Vagina (tissue), 2 donors: Measurements from ENCODE around the gene NKAIN1. TPM values are rescaled to one million over a fixed set of nuclear protein-coding genes. Genes with fewer than 3 reads are reported as not detected.

ENCODE experiments used
- DNase-seq, 2 donors: peaks; one replicate each; pipeline ENCODE4 v3.0.0-alpha.2; 2017; ENCODE audit errors: extremely low spot score in 2 of 2
- H3K27ac ChIP-seq: fragments of 200-600 bp; sonication (generic); one replicate; pipeline ENCODE4 v1.5.1; 2019
- H3K27me3 ChIP-seq: fragments of 200-600 bp; sonication (generic); one replicate; pipeline ENCODE4 v1.5.1; 2019
- H3K36me3 ChIP-seq, 2 donors: fragments of 200-600 bp; sonication (generic); one replicate each; pipeline ENCODE4 v1.5.1; 2017 to 2019
- H3K4me1 ChIP-seq: fragments of 200-600 bp; sonication (generic); one replicate; pipeline ENCODE4 v1.5.1; 2019
- H3K4me3 ChIP-seq, 2 donors: fragments of 200-600 bp; sonication (generic); 1 replicate in 1 of 2; 2 replicates in 1 of 2; pipeline ENCODE4 v1.5.1; 2016 to 2019
- H3K9me3 ChIP-seq: fragments of 200-600 bp; sonication (generic); one replicate; pipeline ENCODE4 v1.5.1; 2019
- POLR2A ChIP-seq, 2 donors: fragments of 450-650 bp; IDR thresholded peaks; one replicate each; pipeline ENCODE4 v1.6.1; 2017; ENCODE audit warnings: antibody characterized with exemption in 2 of 2, mild to moderate bottlenecking in 2 of 2, moderate library complexity in 2 of 2
- POLR2AphosphoS5 ChIP-seq, 2 donors: sonication (generic); formaldehyde crosslinking; IDR thresholded peaks; one replicate each; pipeline ENCODE4 v1.9.0; 2017; ENCODE audit warnings: antibody characterized with exemption in 2 of 2, mild to moderate bottlenecking in 2 of 2, low read depth in 1 of 2; ENCODE audit not compliant: insufficient read depth in 1 of 2
- intact Hi-C: fragments of 100-400 bp; cut with DNase I; formaldehyde crosslinking; loops from one replicate; pipeline ENCODE4 v1.15.1; 2023
- total RNA-seq: library from RNA; depleted of rRNA; stranded (reverse); fragments of >200 nt; gene quantifications from one replicate; pipeline ENCODE4 v1.2.3, GENCODE V29; 2016
- TF ChIP-seq, protein P1 (sequence below), 3 experiments: fragments of 450-650 bp in 2 of 3; fragments of 200-600 bp in 1 of 3; sonication (generic) in 1 of 3; IDR thresholded peaks; one replicate each; pipeline ENCODE4 v1.5.1; 2017 to 2019; ENCODE audit warnings: antibody characterized with exemption in 3 of 3, mild to moderate bottlenecking in 2 of 3, moderate library complexity in 2 of 3

NKAIN1 gene
- total RNA-seq, 1 donor from 2014 or later: not detected

DNA sequence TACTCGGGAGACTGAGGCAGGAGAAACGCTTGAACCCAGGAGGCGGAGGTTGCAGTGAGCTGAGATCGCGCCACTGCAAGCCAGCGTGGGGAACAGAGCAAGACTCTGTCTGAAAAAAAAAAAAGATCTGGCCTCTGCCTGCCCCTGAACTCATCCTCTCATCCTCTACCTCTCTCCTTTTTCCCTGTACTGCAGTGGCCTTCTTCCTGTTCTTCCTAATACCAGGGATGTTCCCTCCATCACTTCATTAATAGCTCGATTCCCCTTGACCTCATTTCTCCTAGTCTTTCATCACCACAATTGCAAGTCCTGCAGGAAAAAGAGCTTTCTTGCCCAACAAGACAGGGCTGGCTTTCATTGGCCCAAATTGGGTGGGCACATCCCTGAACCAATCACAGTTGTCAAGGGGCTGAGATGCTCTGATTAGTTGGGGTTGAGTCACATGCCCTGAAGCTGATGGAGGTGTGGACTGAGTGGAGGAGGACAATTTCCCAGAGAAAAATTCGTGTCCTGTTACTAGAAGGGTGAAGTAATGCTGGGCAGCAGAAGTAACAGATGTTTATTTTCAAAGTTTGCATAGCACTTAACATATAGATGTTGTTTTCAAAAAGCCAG, 87.4 kb downstream of the NKAIN1 start:
- H3K36me3 ChIP-seq: no peaks in the 10 kb centered on the region
- H3K27me3 ChIP-seq: no peaks in the 10 kb centered on the region
- peaks cover 5% of the 10 kb centered on the region for H3K4me1 ChIP-seq
- TF ChIP-seq, protein P1, sequence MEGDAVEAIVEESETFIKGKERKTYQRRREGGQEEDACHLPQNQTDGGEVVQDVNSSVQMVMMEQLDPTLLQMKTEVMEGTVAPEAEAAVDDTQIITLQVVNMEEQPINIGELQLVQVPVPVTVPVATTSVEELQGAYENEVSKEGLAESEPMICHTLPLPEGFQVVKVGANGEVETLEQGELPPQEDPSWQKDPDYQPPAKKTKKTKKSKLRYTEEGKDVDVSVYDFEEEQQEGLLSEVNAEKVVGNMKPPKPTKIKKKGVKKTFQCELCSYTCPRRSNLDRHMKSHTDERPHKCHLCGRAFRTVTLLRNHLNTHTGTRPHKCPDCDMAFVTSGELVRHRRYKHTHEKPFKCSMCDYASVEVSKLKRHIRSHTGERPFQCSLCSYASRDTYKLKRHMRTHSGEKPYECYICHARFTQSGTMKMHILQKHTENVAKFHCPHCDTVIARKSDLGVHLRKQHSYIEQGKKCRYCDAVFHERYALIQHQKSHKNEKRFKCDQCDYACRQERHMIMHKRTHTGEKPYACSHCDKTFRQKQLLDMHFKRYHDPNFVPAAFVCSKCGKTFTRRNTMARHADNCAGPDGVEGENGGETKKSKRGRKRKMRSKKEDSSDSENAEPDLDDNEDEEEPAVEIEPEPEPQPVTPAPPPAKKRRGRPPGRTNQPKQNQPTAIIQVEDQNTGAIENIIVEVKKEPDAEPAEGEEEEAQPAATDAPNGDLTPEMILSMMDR (IDR thresholded peaks at IDR 0.05): no peak
- TF ChIP-seq POLR2A (IDR thresholded peaks at IDR 0.05) (no peak), POLR2AphosphoS5 (IDR thresholded peaks at IDR 0.05; ENCODE audit: insufficient read depth in 1 of 2, low read depth in 1 of 2) (no peak)
- H3K27ac ChIP-seq: no peak overlapping the region
- peak in 1 of 2 donors; percentile 87 for DNase-seq
- no peaks in the 10 kb centered on the region for H3K9me3 ChIP-seq
- no peak overlapping the region for H3K4me3 ChIP-seq
- intact Hi-C loops: no loop called here

DNA sequence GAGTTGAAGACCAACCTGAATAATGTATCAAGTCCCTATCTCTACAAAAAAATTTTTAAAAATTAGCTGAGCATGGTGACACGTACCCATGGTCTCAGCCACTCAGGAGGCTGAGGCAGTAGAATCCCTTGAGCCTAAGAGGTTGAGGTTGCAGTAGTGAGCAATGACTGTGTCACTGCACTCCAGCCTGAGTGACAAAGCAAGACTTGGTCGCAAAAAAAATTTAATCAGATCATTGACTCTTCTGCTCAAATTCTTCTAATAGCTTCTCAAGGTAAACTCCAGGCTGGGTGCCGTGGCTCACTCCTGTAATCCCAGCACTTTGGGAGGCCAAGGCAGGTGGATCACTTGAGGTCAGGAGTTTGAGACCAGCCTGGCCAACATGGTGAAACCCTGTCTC, 88.3 kb downstream of the NKAIN1 start:
- H3K36me3 ChIP-seq: no peaks in the 10 kb centered on the region
- H3K4me3 ChIP-seq: no peak overlapping the region
- intact Hi-C loops: no loop called here
- no peaks in the 10 kb centered on the region for H3K9me3 ChIP-seq
- peaks cover 5% of the 10 kb centered on the region for H3K4me1 ChIP-seq
- H3K27ac ChIP-seq: no peak overlapping the region
- DNase-seq: no peak
- TF ChIP-seq, protein P1 (IDR thresholded peaks at IDR 0.05): no peak
- TF ChIP-seq POLR2A (IDR thresholded peaks at IDR 0.05): no peak
- TF ChIP-seq POLR2AphosphoS5 (IDR thresholded peaks at IDR 0.05; ENCODE audit: insufficient read depth in 1 of 2, low read depth in 1 of 2): no peak
- no peaks in the 10 kb centered on the region for H3K27me3 ChIP-seq

DNA sequence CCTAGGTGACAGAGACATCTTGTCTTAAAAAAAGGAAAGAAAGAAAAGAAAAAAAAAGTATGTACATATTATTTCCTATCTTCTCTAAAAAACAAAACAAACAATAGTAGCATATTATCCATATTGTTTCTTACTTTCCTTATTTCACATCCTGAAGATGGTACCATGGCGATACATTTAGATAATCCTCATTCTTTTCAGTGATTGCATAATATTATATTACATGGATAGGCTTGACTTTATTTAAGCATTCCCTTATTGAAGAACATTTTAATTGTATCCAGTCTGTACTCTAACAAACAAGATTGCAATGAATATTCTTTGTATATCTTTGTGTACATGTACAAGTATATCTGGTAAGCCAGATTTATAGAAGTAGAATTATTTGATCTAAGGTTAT, 91.3 kb downstream of the NKAIN1 start:
- Histone ChIP-seq H3K27ac (no peak overlapping the region), H3K36me3 (no peaks in the 10 kb centered on the region), H3K27me3 (no peaks in the 10 kb centered on the region), H3K9me3 (no peaks in the 10 kb centered on the region), H3K4me1 (no peaks in the 10 kb centered on the region), H3K4me3 (no peak overlapping the region)
- intact Hi-C loops: no loop called here
- no peak for DNase-seq
- TF ChIP-seq, protein P1 (IDR thresholded peaks at IDR 0.05): no peak
- TF ChIP-seq POLR2AphosphoS5 (IDR thresholded peaks at IDR 0.05; ENCODE audit: insufficient read depth in 1 of 2, low read depth in 1 of 2) (no peak), POLR2A (IDR thresholded peaks at IDR 0.05) (no peak)

DNA sequence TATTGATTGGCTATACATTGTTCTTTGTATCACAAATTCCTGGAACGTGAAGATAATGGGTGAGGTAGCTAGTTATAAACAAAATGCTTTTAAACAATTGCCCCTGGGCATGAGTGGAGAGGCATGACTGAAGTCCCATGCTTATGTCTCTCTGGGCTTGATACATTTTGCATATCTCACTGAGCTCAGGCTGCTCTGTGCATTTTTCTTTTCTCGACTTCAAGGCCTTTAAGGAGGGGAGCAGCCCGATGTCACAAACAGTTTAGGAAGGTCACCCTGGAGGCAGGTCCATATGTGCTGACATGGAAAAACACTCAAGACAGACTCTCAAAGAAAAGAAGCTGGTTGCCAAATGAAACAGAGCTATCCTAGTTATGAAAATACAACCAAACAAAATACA, 94.0 kb downstream of the NKAIN1 start:
- no peaks in the 10 kb centered on the region for H3K9me3 ChIP-seq
- no peak for DNase-seq
- no peaks in the 10 kb centered on the region for H3K4me1 ChIP-seq
- no peak overlapping the region for H3K4me3 ChIP-seq
- no peak overlapping the region for H3K27ac ChIP-seq
- no peaks in the 10 kb centered on the region for H3K27me3 ChIP-seq
- TF ChIP-seq, protein P1 (IDR thresholded peaks at IDR 0.05): no peak
- no peak for TF ChIP-seq POLR2AphosphoS5 (IDR thresholded peaks at IDR 0.05; ENCODE audit: insufficient read depth in 1 of 2, low read depth in 1 of 2)
- no peak for TF ChIP-seq POLR2A (IDR thresholded peaks at IDR 0.05)
- intact Hi-C loops: no loop called here
- no peaks in the 10 kb centered on the region for H3K36me3 ChIP-seq

DNA sequence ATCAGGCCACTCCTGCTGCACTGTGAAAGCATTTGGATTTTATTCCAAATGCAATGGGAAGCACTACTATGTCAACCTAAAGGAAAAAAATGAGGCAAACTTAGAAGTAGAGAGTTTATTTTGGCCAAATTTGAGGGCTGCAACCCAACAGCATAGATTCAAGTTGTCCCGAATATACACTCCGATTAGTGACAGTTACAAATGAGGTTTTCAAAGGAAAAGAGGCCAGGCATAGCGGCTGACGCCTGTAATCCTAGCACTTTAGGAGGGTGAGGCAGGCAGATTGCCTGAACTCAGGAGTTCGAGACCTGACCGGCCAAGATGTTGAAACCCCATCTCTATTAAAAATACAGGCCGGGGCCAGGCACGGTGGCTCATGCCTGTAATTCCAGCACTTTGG, 95.2 kb downstream of the NKAIN1 start:
- intact Hi-C loops: no loop called here
- H3K4me3 ChIP-seq: no peak overlapping the region
- no peak for TF ChIP-seq POLR2A (IDR thresholded peaks at IDR 0.05)
- no peak for TF ChIP-seq POLR2AphosphoS5 (IDR thresholded peaks at IDR 0.05; ENCODE audit: insufficient read depth in 1 of 2, low read depth in 1 of 2)
- TF ChIP-seq, protein P1 (IDR thresholded peaks at IDR 0.05): no peak

More for the DNA sequence above, 95.2 kb downstream of the NKAIN1 start:
- Histone ChIP-seq H3K4me1 (no peaks in the 10 kb centered on the region), H3K9me3 (no peaks in the 10 kb centered on the region), H3K27me3 (no peaks in the 10 kb centered on the region), H3K27ac (no peak overlapping the region), H3K36me3 (no peaks in the 10 kb centered on the region)
- DNase-seq: no peak
